H1 (cell line): ENCODE results near the gene SMAGP. TPM values are rescaled to one million over a fixed set of nuclear protein-coding genes. Genes with fewer than 3 reads are reported as not detected.

Experiments
- CTCF ChIA-PET: fragments of 300-600 bp; sonication (Branson Sonifier 250); formaldehyde crosslinking; loops from one replicate; lab custom pipeline; 2021; ENCODE audit not compliant: partially characterized antibody; lab: Charles Lee
- POLR2A ChIA-PET: fragments of 300-600 bp; sonication (Branson Sonifier 250); formaldehyde crosslinking; loops from one replicate; lab custom pipeline; 2021; ENCODE audit warnings: inconsistent platforms; ENCODE audit not compliant: partially characterized antibody; lab: Charles Lee
- DNase-seq, 2 experiments: peaks; one replicate each; pipeline versions ENCODE4 v3.0.0 to v3.0.0-alpha.2; 2010 to 2022; ENCODE audit warnings: low spot score in 2 of 2, low read depth in 1 of 2, mixed read lengths in 1 of 2
- FAIRE-seq: peaks from 2 replicates; lab custom pipeline; 2011; peaks lifted over from hg19 to GRCh38; lab: Jason Lieb, UNC
- H2AFZ ChIP-seq: 2 replicates; pipeline ENCODE4 v1.8.1; 2012; ENCODE audit warnings: low read length, inconsistent platforms
- H2AK5ac ChIP-seq: 2 replicates; pipeline ENCODE4 v1.6.1; 2013; ENCODE audit warnings: low read depth, low read length
- H2BK120ac ChIP-seq: replicated peaks from 2 replicates; pipeline ENCODE3; 2013; ENCODE audit warnings: low read depth, low read length, inconsistent platforms
- H2BK12ac ChIP-seq: 2 replicates; pipeline ENCODE4 v1.6.1; 2013; ENCODE audit warnings: low read depth, low read length
- H2BK15ac ChIP-seq: 2 replicates; pipeline ENCODE4 v1.6.1; 2013; ENCODE audit warnings: low read length
- H2BK20ac ChIP-seq: 2 replicates; pipeline ENCODE4 v1.6.1; 2013; ENCODE audit warnings: low read length
- H2BK5ac ChIP-seq: 2 replicates; pipeline ENCODE4 v1.6.1; 2013; ENCODE audit warnings: low read depth, low read length
- H3K14ac ChIP-seq: 2 replicates; pipeline ENCODE4 v1.6.1; 2013; ENCODE audit warnings: inconsistent platforms; ENCODE audit not compliant: insufficient read length
- H3K18ac ChIP-seq: 2 replicates; pipeline ENCODE4 v1.6.1; 2013; ENCODE audit warnings: low read length; ENCODE audit errors: extremely low read depth
- H3K23ac ChIP-seq: 2 replicates; pipeline ENCODE4 v1.6.1; 2013; ENCODE audit warnings: inconsistent platforms; ENCODE audit not compliant: insufficient read length
- H3K23me2 ChIP-seq: 2 replicates; pipeline ENCODE4 v1.6.1; 2013; ENCODE audit warnings: low read depth, low read length
- H3K27ac ChIP-seq: 2 replicates; pipeline ENCODE4 v1.6.1; 2011; ENCODE audit warnings: low read depth, low read length, inconsistent platforms
- H3K27me3 ChIP-seq, 4 experiments: replicated peaks in 1 of 4; 1 replicate in 1 of 4; 2 replicates in 3 of 4; pipeline versions ENCODE4 v1.6.1 to v1.8.1; 2011 to 2013; ENCODE audit warnings: low read length in 3 of 4, mild to moderate bottlenecking in 3 of 4, inconsistent platforms in 2 of 4, mixed read lengths in 2 of 4, moderate library complexity in 1 of 4; ENCODE audit not compliant: control insufficient read depth in 3 of 4, insufficient read depth in 3 of 4; ENCODE audit errors: extremely low read depth in 1 of 4
- H3K36me3 ChIP-seq, 4 experiments: 2 replicates each; pipeline versions ENCODE4 v1.6.1 to v1.8.1; 2011 to 2013; ENCODE audit warnings: mild to moderate bottlenecking in 4 of 4, low read length in 3 of 4, moderate library complexity in 2 of 4, control low read depth in 1 of 4, inconsistent platforms in 1 of 4; ENCODE audit not compliant: insufficient read depth in 4 of 4, control insufficient read depth in 2 of 4
- H3K4ac ChIP-seq: replicated peaks from 2 replicates; pipeline ENCODE3; 2013; ENCODE audit warnings: low read length, low read depth, mixed read lengths, inconsistent platforms; ENCODE audit not compliant: insufficient read length
- H3K4me1 ChIP-seq, 4 experiments: replicated peaks in 1 of 4; 1 replicate in 1 of 4; 2 replicates in 3 of 4; pipeline versions ENCODE4 v1.6.1 to v1.8.1; 2011 to 2013; ENCODE audit warnings: low read length in 3 of 4, inconsistent platforms in 2 of 4, mixed read lengths in 1 of 4; ENCODE audit not compliant: insufficient read depth in 4 of 4, control insufficient read depth in 3 of 4
- H3K4me2 ChIP-seq, 2 experiments: 2 replicates each; pipeline versions ENCODE4 v1.6.1 to v1.8.1; 2011 to 2013; ENCODE audit warnings: low read depth in 2 of 2, low read length in 2 of 2, control low read depth in 1 of 2, inconsistent platforms in 1 of 2, mild to moderate bottlenecking in 1 of 2; ENCODE audit not compliant: insufficient read depth in 1 of 2
- H3K4me3 ChIP-seq, 4 experiments: fragments of 200-600, 300-600 bp in 1 of 4; sonication (generic), shearing (Covaris generic), sonication (Bioruptor Twin) in 1 of 4; 2 replicates each; pipeline versions ENCODE4 v1.5.1 to v1.8.1; 2011 to 2016; ENCODE audit warnings: low read length in 4 of 4, low read depth in 3 of 4, control low read depth in 2 of 4, inconsistent platforms in 2 of 4, mild to moderate bottlenecking in 2 of 4, mixed read lengths in 1 of 4, moderate library complexity in 1 of 4; ENCODE audit not compliant: insufficient read depth in 2 of 4; ENCODE audit errors: extremely low read depth in 1 of 4
- H3K56ac ChIP-seq: replicated peaks from 2 replicates; pipeline ENCODE3; 2013; ENCODE audit warnings: low read depth, mild to moderate bottlenecking, mixed read lengths, low read length, inconsistent platforms; ENCODE audit not compliant: insufficient read length
- H3K79me1 ChIP-seq: 2 replicates; pipeline ENCODE4 v1.6.1; 2013; ENCODE audit warnings: low read depth, low read length, control low read depth
- H3K79me2 ChIP-seq, 2 experiments: 2 replicates each; pipeline versions ENCODE4 v1.6.1 to v1.8.1; 2012 to 2013; ENCODE audit warnings: low read length in 2 of 2, mild to moderate bottlenecking in 2 of 2, inconsistent platforms in 1 of 2; ENCODE audit not compliant: insufficient read depth in 2 of 2, control insufficient read depth in 1 of 2
- H3K9ac ChIP-seq, 4 experiments: replicated peaks in 1 of 4; 1 replicate in 1 of 4; 2 replicates in 3 of 4; pipeline versions ENCODE4 v1.6.1 to v1.8.1; 2011 to 2013; ENCODE audit warnings: low read depth in 3 of 4, low read length in 3 of 4, control low read depth in 2 of 4, mild to moderate bottlenecking in 2 of 4, moderate library complexity in 2 of 4, inconsistent platforms in 1 of 4; ENCODE audit errors: extremely low read depth in 1 of 4
- H3K9me3 ChIP-seq, 2 experiments: 2 replicates each; pipeline versions ENCODE4 v1.6.1 to v1.8.1; 2012 to 2013; ENCODE audit warnings: mild to moderate bottlenecking in 2 of 2, moderate library complexity in 2 of 2, control low read depth in 1 of 2, inconsistent platforms in 1 of 2, low read depth in 1 of 2, low read length in 1 of 2, mixed read lengths in 1 of 2; ENCODE audit not compliant: insufficient read depth in 2 of 2
- H4K20me1 ChIP-seq, 2 experiments: replicated peaks in 1 of 2; 2 replicates each; pipeline versions ENCODE3 to v1.8.1; 2011 to 2013; ENCODE audit warnings: inconsistent platforms in 2 of 2, low read length in 2 of 2, mild to moderate bottlenecking in 1 of 2; ENCODE audit not compliant: insufficient read depth in 2 of 2, control insufficient read depth in 1 of 2
- H4K5ac ChIP-seq: 2 replicates; pipeline ENCODE4 v1.6.1; 2013; ENCODE audit warnings: low read length, low read depth, mixed read lengths, inconsistent platforms; ENCODE audit not compliant: insufficient read length
- H4K8ac ChIP-seq: 2 replicates; pipeline ENCODE4 v1.8.0; 2013; ENCODE audit warnings: mild to moderate bottlenecking, moderate library complexity, low read length, inconsistent platforms; ENCODE audit not compliant: insufficient read depth; ENCODE audit errors: extremely low read depth
- H4K91ac ChIP-seq: replicated peaks from 2 replicates; pipeline ENCODE3; 2013; ENCODE audit warnings: low read length, mixed read lengths, inconsistent platforms; ENCODE audit not compliant: insufficient read length
- ASH2L ChIP-seq: fragments of 200-600, 300-600 bp; sonication (generic); IDR thresholded peaks from one replicate; pipeline ENCODE4 v1.7.1; 2017; ENCODE audit warnings: low read length
- BACH1 ChIP-seq: IDR thresholded peaks from 2 replicates; pipeline ENCODE4 v1.6.1; 2012; ENCODE audit warnings: low read length, improper control_type of control experiment
- CBX5 ChIP-seq: fragments of 300-800, 300-1000 bp; sonication (generic); IDR thresholded peaks from 2 replicates; pipeline ENCODE4 v1.7.1; 2016; ENCODE audit warnings: antibody characterized with exemption, low read length, low read depth
- CBX8 ChIP-seq: fragments of 300-800, 300-1000 bp; sonication (generic); IDR thresholded peaks from 2 replicates; pipeline ENCODE4 v1.7.1; 2016; ENCODE audit warnings: low read depth, low read length, borderline replicate concordance
- EGR1 ChIP-seq: IDR thresholded peaks from 2 replicates; pipeline ENCODE4 v1.6.1; 2011; ENCODE audit warnings: low read depth, low read length, borderline replicate concordance
- GABPA ChIP-seq: IDR thresholded peaks from 2 replicates; pipeline ENCODE4 v1.6.1; 2011; ENCODE audit warnings: mild to moderate bottlenecking, low read length, moderate library complexity, borderline replicate concordance; ENCODE audit not compliant: insufficient read depth
- KDM1A ChIP-seq: fragments of 200-600, 300-600 bp; sonication (generic); IDR thresholded peaks from 2 replicates; pipeline ENCODE4 v1.7.1; 2016; ENCODE audit warnings: mild to moderate bottlenecking, low read length, borderline replicate concordance
- NRF1 ChIP-seq: IDR thresholded peaks from 2 replicates; pipeline ENCODE4 v1.6.1; 2011; ENCODE audit warnings: mild to moderate bottlenecking, low read depth, low read length, improper control_type of control experiment
- POLR2A ChIP-seq, 2 experiments: IDR thresholded peaks; 1 replicate in 1 of 2; 2 replicates in 1 of 2; pipeline ENCODE4 v1.6.1; 2011; ENCODE audit warnings: low read depth in 2 of 2, low read length in 2 of 2, mild to moderate bottlenecking in 2 of 2; ENCODE audit errors: control extremely low read depth in 1 of 2
- RNF2 ChIP-seq: fragments of 200-900, 300-1000 bp; sonication (generic); IDR thresholded peaks from 2 replicates; pipeline ENCODE4 v1.7.1; 2016; ENCODE audit warnings: borderline replicate concordance, low read depth, mild to moderate bottlenecking, antibody characterized with exemption, low read length; ENCODE audit not compliant: poor library complexity, severe bottlenecking; ENCODE audit errors: missing control alignments
- SRF ChIP-seq: IDR thresholded peaks from 2 replicates; pipeline ENCODE4 v1.6.1; 2011; ENCODE audit warnings: mild to moderate bottlenecking, low read depth, low read length, moderate library complexity
- TAF1 ChIP-seq: IDR thresholded peaks from 2 replicates; pipeline ENCODE4 v1.6.1; 2011; ENCODE audit warnings: mild to moderate bottlenecking, low read depth, low read length
- TCF12 ChIP-seq: IDR thresholded peaks from 2 replicates; pipeline ENCODE4 v1.6.1; 2011; ENCODE audit warnings: low read depth, mild to moderate bottlenecking, low read length
- WGBS, 2 experiments: shearing (Covaris generic) in 1 of 2; methylation state at CpG; one replicate each; pipeline versions ENCODE4 v1.1.6 to v1.1.7; 2013 to 2015; ENCODE audit warnings: low lambda C conversion rate in 2 of 2, mixed read lengths in 2 of 2, inconsistent platforms in 1 of 2, low coverage in 1 of 2, missing lambda C conversion rate in 1 of 2; ENCODE audit not compliant: insufficient replicate concordance in 2 of 2, insufficient coverage in 1 of 2, insufficient read length in 1 of 2; ENCODE audit errors: extremely low coverage in 1 of 2, missing lambda C conversion rate in 1 of 2; 5-methylcytosine and 5-hydroxymethylcytosine counted together
- polyA plus RNA-seq, 7 experiments: library from polyadenylated mRNA; depleted of rRNA in 3 of 7; stranded (reverse) in 5 of 7; unstranded in 2 of 7; fragments of >200 nt in 5 of 7; fragments of 200-250 nt in 2 of 7; gene quantifications; 1 replicate in 5 of 7; 2 replicates in 1 of 7; 4 replicates in 1 of 7; pipeline versions ENCODE4 v1.2.1 to v1.2.3, GENCODE V29; 2011 to 2013; ENCODE audit warnings: missing spikeins in 2 of 7, mixed read lengths in 2 of 7
- total RNA-seq: library from RNA; stranded (reverse); fragmentation: NEBNext Ultra II Directional; extraction: Animal tissue kit (Norgen Biotek cat#: 25700); gene quantifications from 2 replicates; pipeline ENCODE4 v1.2.1, GENCODE V29; 2021

Gene SMAGP
- total and polyA plus RNA-seq, 2 of the 8 experiments (the other 6 are each of a cell fraction or from before 2014, with no cell fraction given) = 9.4 to 12.7 TPM

GRCh38 chr12:51270951-51271518, 820 bp upstream of the SMAGP start:
- Histone ChIP-seq H3K56ac (no peak overlapping the region), H3K4me1 (peaks cover 0 to 5% (median 2%) of the 10 kb centered on the region in 4 experiments; a peak in 5 of 7 replicates), H3K27ac (no peak overlapping the region), H3K36me3 (no peaks in the 10 kb centered on the region), H4K5ac (no peak overlapping the region), H3K79me1 (no peaks in the 10 kb centered on the region), H3K79me2 (no peaks in the 10 kb centered on the region), H3K18ac (no peak overlapping the region), H2BK15ac (peak overlapping the region; percentile 3; the same call in 1 of the 2 replicates), H3K23ac (no peak overlapping the region), H3K9me3 (no peaks in the 10 kb centered on the region), H3K4ac (no peak overlapping the region), H2AK5ac (no peak overlapping the region; the same call in 1 of the 2 replicates), H4K8ac (no peak overlapping the region), H3K9ac (peak overlapping the region in 1 of 4 experiments; percentile 26; a peak in 3 of 7 replicates), H2AFZ (peak overlapping the region; percentile 72; the same call in 1 of the 2 replicates), H4K20me1 (no peaks in the 10 kb centered on the region), H4K91ac (no peak overlapping the region), H3K4me2 (peak overlapping the region; percentile 76 to 88), H2BK120ac (no peak overlapping the region), H3K14ac (no peak overlapping the region), H2BK12ac (0 out of 2 replicates have a peak overlapping the region, but pooled peaks have one; percentile 11), H3K27me3 (peaks cover 0 to 11% (median 8%) of the 10 kb centered on the region in 4 experiments; a peak in 6 of 7 replicates), H2BK20ac (peak overlapping the region; percentile 27; the same call in 1 of the 2 replicates), H3K4me3 (peak overlapping the region; percentile 42 to 84 (median 62)), H2BK5ac (no peak overlapping the region), H3K23me2 (peaks cover 5% of the 10 kb centered on the region; the same call in 1 of the 2 replicates)
- WGBS, 2 experiments = 71% methylated on average over 9 of the region's 9 CpGs; no CpG with 5 or more reads in 1 of the 2 experiments
- ChIA-PET CTCF (interaction anchor here (0.5 to 7.7 kb wide), 11 partner anchors 9 to 231 kb away, joined by 3 to 111 read pairs (median 3); no protein-coding TSS in a partner anchor), POLR2A (interaction anchor here (0.6 to 2.5 kb wide), 11 partner anchors 10 to 246 kb away, joined by 3 to 10 read pairs (median 5); partner anchors contain the start of genes CELA1, CSRNP2, DAZAP2 and GALNT6)
- no peak for FAIRE-seq
- no peak for DNase-seq
- no peak for TF ChIP-seq ASH2L
- no peak for TF ChIP-seq POLR2A (IDR thresholded peaks at IDR 0.05; ENCODE audit: control extremely low read depth in 1 of 2, low read depth in 2 of 2, low read length in 2 of 2)
- TF ChIP-seq TCF12 = no peak
- TF ChIP-seq GABPA = no peak
- TF ChIP-seq TAF1 = no peak
- no peak for TF ChIP-seq SRF
- no peak for TF ChIP-seq BACH1
- no peak for TF ChIP-seq NRF1
- TF ChIP-seq CBX8 = no peak
- no peak for TF ChIP-seq RNF2
- no peak for TF ChIP-seq CBX5
- no peak for TF ChIP-seq EGR1
- no peak for TF ChIP-seq KDM1A
